ENCODE results near the gene ZNF716.
"Not testable (repeated sequence)": the region's sequence is repeated elsewhere in the genome, so short reads cannot be mapped to it uniquely, and the experiment has no call there.

The ZNF716 gene

GRCh38 chr7:57449904-57450303 is at the start of gene ZNF716:
TSS of gene ZNF716 (plus strand) at chr7:57450177. CDS start at chr7:57450289, 112 bp downstream.
- no peak for DNase-seq

DNA sequence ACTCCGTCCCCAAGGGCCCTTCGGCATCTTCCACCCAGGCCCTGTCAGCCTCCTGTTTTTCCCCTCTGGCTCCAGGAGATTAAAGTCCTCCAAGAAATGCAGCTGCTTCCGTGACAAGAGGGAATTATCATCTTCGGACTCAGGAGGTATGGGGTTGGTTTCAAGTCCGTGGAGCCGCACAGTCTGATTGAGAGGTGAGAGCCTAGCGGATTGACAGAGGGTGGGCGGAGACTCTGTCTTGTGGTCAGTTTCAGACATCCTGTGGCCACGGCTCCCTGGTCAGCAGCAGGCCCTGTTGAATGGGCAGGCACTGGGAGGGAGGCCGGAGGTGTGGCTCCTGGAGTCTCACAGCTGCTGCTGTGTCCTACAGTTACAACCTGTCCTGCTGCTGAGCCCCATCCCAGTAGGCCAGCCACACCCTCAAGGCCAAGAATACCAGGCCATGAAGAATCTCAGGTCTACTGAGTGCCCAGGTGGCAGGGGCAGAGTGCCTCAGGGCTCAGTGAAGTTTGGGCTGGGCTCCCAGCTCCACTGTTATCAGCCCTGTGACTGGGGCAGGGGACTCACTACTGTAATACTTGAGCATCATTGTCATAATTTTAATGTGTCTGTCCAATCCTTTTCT is 49.3 kb upstream of the ZNF716 start:
- no peak for DNase-seq

GRCh38 chr7:57403051-57403450 is 46.9 kb upstream of the ZNF716 start:
- DNase-seq, result not testable (repeated sequence)

- DNase-seq, result no peak
These were observed 46.2 kb upstream of the ZNF716 start for GRCh38 chr7:57403601-57404342.

GRCh38 chr7:57404343-57404966 is 45.5 kb upstream of the ZNF716 start:
- DNase-seq, result no peak

DNA sequence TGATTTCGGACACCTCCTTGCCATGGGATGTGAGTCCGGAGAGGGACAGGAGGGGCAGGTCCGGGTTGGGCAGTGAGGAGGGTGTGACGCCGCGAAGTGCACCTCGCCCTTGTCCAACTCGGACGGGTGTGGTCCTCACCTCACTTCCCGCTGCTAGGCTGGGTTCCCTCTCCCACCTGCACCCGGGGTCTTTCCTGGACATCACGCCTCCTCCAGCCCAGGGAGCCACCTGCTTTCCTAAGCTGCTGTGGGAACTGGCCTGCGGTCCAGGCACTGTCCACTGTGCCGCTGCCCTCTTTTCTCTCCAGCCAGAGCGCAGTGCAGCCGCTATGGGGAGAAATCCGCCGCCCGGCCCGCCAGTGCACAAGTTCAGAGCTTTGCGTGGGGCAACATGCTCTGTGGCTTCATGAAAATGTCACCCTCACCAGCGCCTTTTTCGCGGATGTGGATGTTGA is 45.0 kb upstream of the ZNF716 start:
- DNase-seq, result no peak

GRCh38 chr7:57407125-57407524 is 42.9 kb upstream of the ZNF716 start:
- no peak for DNase-seq

DNA sequence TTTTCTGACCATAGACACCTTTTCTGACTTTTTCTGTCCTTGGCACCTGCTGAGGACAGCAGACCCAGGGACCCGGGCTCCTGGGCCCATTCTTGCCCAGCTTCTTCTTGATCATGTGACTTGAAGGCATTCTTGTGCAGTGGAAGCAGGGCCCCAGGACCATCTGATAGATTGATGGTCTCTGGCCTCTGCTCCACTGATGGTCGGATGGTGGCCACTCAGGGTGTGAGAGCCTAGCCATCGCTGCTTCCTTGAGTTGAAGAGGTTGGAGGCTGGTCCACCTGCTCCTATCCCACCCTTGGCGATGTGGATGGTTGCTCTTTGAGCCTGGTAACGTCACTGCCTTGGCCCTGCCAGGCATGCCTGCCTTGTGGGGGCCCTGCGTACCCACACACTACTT is 37.8 kb upstream of the ZNF716 start:
- no peak for DNase-seq

DNA sequence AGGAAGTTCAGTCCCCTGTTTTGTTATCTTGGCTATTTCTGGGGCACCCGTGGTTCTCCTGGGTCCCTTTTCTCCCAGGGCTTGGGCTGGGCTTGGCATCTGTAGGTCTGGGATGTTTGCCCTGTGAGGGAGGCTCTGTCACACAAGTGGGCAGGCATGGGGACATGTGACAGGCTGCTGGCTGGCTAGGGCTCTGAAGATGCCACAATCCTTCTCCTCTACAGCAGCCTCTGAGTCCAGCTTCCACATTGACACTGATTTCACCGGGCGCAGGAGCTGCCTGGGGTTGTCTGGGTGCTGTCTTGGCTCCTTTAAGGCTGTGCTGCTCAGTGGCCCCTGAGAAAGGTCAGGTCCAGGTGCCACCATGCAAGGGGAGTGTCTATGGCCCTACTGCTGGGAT is 37.4 kb upstream of the ZNF716 start:
- DNase-seq, result no peak

DNA sequence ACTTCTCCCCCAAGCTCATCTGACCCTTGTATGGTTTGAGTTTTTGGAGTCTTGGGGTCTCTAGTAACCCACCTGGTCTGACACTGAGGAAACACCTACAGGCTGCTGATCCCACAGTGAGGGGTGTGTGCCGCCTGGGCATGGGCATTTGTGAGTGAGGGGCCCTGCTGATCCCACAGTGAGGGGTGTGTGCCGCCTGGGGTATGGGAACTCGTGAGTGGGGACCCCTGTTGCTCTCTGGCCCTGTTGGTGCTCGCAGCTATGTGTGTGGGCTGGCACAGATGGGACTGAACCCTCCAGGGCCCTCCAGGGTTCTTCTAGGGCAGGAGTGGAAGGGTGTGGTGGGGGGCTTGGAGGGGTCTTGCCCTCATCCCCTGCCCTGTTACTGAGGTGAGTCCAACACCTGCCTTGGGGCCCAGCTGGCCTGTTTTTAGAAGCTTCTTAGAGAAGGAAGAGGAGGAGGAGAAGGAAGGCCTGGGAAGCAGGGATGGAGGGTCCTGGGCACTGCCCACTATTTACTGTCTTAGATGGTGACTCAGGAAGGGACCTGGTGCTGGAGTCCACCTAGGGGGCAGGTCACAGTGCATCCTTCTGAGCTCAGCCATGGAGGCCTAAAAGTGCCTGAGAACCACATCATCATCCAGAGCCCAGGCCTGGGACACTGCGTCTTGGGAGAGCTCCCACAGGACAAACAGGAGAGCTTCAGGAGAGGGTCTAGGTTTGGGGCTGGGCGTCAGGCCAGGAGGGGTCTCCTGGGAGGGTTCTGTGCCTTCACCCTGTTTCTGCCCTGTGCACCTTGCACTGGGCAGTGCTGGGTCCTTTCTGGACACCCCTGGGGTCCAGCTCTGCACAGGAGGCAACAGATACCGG is 36.2 kb upstream of the ZNF716 start:
- no peak for DNase-seq

GRCh38 chr7:57414415-57414814 is 35.6 kb upstream of the ZNF716 start:
- no peak for DNase-seq

GRCh38 chr7:57414852-57415251 is 35.1 kb upstream of the ZNF716 start:
- no peak for DNase-seq

DNA sequence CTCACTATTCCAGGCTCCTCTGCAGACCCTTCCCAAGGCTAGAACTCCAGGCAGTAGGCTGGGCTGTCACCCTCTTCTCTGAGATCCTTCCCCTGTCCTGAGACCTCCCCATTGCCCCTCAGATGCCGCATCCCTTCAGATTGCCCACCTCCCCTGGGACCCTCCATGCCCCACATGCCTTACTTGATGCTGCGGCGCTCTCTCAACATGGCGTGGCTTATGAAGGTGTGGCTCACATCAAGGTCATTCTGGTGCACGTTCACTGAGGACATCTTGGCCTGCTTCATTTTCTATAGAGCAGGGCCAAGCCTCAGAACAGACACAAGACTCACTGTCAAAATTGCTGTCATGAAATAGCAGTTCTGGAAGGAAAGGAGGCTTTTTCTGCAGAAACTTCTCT is 34.7 kb upstream of the ZNF716 start:
- no peak for DNase-seq

DNA sequence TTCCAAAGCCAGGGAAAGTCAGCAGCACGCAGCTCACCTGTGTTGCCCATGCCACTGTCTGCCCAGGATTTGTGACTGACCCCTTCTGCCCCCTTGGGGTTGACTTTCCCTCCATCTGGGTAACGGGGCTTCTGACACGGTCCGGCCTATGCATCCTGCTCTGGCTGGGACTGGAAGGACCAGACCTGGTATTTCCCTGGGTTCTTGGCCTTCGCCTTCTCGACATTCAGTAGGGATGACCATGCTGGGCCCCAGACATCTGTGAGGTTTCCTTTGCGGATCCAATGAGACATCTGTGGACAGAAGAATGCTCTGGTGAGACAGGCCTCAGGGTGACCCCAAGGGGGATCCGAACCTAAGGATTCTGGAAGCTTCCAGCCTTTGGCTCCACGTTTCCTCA is 34.2 kb upstream of the ZNF716 start:
- no peak for DNase-seq

- DNase-seq, result no peak
These were observed 33.2 kb upstream of the ZNF716 start for GRCh38 chr7:57416601-57417358.

- DNase-seq, result no peak
These were observed 32.2 kb upstream of the ZNF716 start for GRCh38 chr7:57417736-57418135.

GRCh38 chr7:57423768-57424167 is 26.2 kb upstream of the ZNF716 start:
- DNase-seq, result no peak

DNA sequence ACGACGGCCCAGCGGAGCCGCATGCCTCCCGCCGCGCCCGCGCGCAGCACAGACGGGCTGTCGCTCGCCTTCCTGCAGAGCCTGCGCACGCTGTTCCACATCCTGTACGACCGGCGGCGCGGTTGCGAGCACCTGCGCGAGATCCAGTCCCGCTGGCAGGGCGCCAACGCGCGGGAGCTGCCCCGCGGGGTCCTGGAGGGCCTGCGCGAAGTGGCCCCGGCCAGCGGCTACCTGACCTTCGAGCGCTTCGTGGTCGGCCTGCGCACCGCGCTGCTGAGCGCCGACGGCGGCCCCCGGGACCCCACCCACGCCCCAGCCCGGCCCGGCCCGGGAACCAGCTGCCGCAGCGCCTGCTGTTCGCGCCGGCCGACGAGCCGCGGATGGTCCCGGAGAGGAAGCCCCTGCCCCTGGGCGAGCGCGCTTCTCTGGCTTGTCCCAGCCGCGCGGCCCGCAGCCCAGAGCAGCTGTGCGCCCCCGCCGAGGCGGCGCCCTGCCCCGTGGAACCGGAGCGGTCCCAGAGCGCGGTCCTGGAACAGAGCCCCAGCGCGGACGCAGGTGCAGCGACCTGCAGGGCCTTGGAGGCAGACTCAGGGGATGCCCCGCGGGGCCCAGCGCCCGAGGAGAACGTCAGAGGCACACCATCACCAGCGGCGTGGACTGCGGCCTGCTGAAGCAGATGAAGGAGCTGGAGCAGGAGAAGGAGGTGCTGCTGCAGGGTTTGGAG is 25.3 kb upstream of the ZNF716 start:
- DNase-seq, result no peak

DNA sequence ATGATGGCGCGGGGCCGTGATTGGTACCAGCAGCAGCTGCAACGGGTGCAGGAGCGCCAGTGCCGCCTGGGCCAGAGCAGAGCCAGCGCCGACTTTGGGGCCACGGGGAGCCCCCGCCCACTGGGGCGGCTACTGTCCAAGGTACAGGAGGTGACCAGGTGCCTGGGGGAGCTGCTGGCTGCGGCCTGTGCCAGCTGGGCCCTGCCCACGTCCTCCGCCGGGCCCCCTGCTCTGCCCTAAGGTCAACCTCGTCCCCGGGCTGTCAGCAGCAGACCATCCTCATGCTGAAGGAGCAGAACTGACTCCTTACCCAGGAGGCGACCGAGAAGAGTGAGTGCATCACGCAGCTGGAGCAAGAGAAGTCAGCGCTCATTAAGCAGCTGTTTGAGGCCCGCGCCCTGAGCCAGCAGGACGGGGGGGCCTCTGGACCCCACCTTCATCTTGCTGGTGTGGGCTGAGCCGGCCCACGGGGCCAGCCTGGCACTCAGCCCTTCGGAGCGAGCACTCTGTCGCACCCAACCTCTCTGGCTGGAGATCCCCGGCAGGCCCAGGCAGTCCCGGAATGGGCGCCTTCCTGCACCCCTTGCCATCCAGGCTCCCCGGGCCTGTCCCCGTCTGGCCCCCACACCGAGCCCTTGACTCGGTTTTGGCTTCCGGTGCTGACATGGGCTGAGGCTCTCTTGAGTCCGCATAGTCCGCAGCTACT is 24.6 kb upstream of the ZNF716 start:
- no peak for DNase-seq

- DNase-seq, result no peak
These were observed 23.9 kb upstream of the ZNF716 start for GRCh38 chr7:57425969-57426628.

DNA sequence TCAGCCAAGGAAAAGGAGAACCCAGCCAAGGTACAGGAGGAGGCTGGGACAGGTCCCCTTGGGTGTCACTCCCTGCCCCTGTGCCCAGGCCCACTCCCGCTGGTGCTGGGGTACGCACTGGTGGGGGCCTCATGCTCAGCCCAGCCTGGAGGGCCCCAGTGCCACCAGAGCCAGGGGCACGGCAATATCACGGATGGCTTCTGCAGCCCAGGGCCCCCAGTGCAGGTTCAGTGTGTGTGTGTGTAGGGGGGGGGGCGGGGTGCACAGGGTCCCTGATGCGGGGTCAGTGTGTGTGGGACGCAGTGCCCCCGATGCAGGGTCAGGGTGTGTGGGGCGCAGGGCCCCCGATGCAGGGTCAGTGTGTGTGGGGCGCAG is 23.4 kb upstream of the ZNF716 start:
- no peak for DNase-seq
